SK-N-SH treated with all-trans-retinoic acid at 6 μM for 48 hours (cell line): ENCODE measurements around the gene IMPA2.

Experiments used
- BACH2 ChIP-seq: fragments of 250-450 bp; sonication (Bioruptor Pico); IDR thresholded peaks from 2 replicates; pipeline ENCODE4 v1.9.0; 2021; ENCODE audit warnings: mild to moderate bottlenecking, borderline replicate concordance
- GLIS3 ChIP-seq: fragments of 250-450 bp; sonication (Bioruptor Pico); IDR thresholded peaks from 2 replicates; pipeline ENCODE4 v1.5.0; 2020; ENCODE audit warnings: mild to moderate bottlenecking, moderate library complexity
- ZNF70 ChIP-seq: fragments of 450-650 bp; formaldehyde crosslinking; IDR thresholded peaks from 2 replicates; pipeline ENCODE4 v1.5.0; 2020; ENCODE audit warnings: mild to moderate bottlenecking, moderate library complexity
- TF ChIP-seq, protein P1 (sequence below): fragments of 250-450 bp; sonication (Bioruptor Pico); IDR thresholded peaks from 2 replicates; pipeline ENCODE4 v1.8.0; 2020; ENCODE audit warnings: mild to moderate bottlenecking, moderate library complexity, borderline replicate concordance

DNA sequence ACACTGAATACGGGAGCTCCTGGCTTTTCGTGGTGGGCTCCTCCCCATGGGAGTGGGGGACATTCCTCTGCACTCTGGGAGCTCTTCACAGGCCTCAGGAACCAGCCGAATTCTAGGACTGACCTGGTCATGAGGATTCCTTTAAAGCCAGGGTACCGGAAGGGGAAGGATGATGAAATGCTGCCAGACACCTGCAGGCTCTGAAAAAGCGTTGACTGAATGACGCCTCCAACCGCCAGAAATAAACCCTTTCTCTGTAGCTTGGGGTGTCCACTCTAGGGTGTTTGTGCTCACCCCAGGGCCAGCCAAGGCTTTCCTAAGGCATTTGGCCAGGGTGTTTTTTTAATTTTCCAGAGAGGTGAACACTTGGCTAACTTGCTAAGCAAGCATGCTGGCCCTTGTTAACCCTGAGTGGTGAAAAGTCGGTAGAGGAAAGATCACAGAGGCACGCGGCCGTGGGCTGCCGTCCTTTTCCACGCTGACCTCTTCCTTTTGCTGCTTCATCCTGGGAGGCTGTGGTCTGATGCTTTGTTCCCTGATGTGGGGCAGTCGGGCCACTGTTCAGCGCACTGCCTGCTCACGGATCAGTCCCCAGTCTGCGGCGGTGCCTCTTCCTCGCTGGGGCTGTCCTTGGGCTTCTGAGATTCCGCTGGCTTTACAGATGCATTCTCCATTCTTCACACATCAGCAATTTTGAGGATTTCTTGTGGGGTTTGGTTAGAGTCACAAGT lies 32.0 kb downstream of the IMPA2 start:
- TF ChIP-seq GLIS3 (no peak), ZNF70 (CRISPR knock-in tag) (no peak), BACH2 (CRISPR knock-in tag) (no peak)
- TF ChIP-seq, protein P1, sequence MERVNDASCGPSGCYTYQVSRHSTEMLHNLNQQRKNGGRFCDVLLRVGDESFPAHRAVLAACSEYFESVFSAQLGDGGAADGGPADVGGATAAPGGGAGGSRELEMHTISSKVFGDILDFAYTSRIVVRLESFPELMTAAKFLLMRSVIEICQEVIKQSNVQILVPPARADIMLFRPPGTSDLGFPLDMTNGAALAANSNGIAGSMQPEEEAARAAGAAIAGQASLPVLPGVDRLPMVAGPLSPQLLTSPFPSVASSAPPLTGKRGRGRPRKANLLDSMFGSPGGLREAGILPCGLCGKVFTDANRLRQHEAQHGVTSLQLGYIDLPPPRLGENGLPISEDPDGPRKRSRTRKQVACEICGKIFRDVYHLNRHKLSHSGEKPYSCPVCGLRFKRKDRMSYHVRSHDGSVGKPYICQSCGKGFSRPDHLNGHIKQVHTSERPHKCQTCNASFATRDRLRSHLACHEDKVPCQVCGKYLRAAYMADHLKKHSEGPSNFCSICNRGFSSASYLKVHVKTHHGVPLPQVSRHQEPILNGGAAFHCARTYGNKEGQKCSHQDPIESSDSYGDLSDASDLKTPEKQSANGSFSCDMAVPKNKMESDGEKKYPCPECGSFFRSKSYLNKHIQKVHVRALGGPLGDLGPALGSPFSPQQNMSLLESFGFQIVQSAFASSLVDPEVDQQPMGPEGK (CRISPR knock-in tag): no peak
